Measurements from ENCODE around the gene GLB1L3.

The GLB1L3 gene

DNA sequence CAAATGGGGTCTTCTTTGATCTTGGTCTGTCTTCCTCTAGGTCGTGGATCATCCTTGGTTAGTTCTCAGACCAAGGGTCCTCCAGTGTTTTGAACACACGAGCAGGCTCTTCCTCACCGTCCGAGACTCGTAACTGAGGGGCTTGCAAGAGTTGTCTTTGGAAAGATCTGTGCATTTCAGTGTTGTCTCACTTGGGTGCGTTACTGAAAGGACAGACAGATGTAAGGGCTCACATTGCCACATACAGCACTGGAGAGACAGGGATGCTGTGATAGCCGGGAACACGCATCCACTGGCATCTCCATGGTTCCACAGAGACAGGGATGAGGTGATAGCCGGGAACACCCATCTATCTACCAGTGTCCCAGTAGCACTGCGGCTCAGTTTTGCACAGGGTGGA, 71.3 kb downstream of the GLB1L3 start:
- Histone ChIP-seq H3K27ac (ENCODE audit: extremely low read depth, low read depth, low read length) (no peak overlapping the region), H3K36me3 (ENCODE audit: control insufficient read depth in 2 of 2, insufficient read depth in 1 of 2, low read length in 2 of 2) (peaks cover 0 to 16% of the 10 kb centered on the region in 2 experiments; a peak in 2 of 3 replicates), H3K4me3 (ENCODE audit: low read depth, low read length) (no peak overlapping the region), H3K9me3 (ENCODE audit: control insufficient read depth, insufficient read depth, low read depth, low read length) (no peaks in the 10 kb centered on the region), H3K4me1 (ENCODE audit: control insufficient read depth, insufficient read depth, low read length) (no peaks in the 10 kb centered on the region)
- POLR2A ChIA-PET, result no interaction called here
- CTCF ChIA-PET, result interaction anchor here (0.9 kb wide), 1 partner anchor 13 kb away, joined by 3 read pairs; no protein-coding TSS in a partner anchor
- TF ChIP-seq, protein P1, sequence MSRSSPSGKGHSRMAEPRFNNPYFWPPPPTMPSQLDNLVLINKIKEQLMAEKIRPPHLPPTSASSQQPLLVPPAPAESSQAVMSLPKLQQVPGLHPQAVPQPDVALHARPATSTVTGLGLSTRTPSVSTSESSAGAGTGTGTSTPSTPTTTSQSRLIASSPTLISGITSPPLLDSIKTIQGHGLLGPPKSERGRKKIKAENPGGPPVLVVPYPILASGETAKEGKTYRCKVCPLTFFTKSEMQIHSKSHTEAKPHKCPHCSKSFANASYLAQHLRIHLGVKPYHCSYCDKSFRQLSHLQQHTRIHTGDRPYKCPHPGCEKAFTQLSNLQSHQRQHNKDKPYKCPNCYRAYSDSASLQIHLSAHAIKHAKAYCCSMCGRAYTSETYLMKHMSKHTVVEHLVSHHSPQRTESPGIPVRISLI (tag by site-specific recombination; IDR thresholded peaks at IDR 0.05), result no peak
- TF ChIP-seq HOXA7 (CRISPR knock-in tag; IDR thresholded peaks at IDR 0.05; ENCODE audit: borderline replicate concordance) (no peak), ZNF175 (tag by site-specific recombination; IDR thresholded peaks at IDR 0.05) (no peak), ZEB2 (tag by site-specific recombination; IDR thresholded peaks at IDR 0.05) (no peak), ZNF837 (tag by site-specific recombination; IDR thresholded peaks at IDR 0.05) (no peak)

DNA sequence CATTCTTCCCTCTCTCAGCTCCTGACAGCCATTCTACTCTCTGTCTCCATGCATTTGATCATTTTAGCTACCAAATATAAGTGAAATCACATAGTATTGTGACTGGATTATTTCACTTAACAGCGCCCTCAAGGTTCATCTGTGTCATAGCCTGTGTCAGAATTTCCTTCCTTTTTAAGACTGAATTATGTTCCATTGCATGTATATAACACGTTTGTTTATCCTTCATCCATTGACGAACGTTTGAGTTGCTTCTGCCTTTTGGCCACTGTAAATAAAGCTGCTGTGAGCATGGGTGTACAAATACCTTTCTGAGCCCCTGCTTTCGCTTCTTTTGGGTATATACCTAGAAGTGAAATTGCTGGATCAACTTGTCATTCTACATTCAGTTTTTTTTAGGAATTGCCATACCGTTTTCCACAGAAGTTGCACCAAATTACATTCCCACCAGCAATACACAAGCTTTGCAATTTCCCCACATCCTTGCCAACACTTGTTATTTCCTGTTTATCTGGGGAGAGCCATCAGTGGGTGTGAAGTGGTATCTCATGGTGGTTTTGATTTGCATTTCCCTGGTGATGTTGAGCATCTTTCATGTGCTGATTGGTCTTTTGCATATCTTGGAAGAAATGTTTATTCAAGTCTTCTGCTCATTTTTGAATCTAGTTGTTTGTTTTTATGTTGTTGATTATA, 73.1 kb downstream of the GLB1L3 start:
- POLR2A ChIA-PET, result no interaction called here
- CTCF ChIA-PET, result interaction anchor here (0.7 kb wide), 1 partner anchor 260 kb away, joined by 3 read pairs; no protein-coding TSS in a partner anchor
- Histone ChIP-seq H3K4me3 (ENCODE audit: low read depth, low read length) (no peak overlapping the region), H3K9me3 (ENCODE audit: control insufficient read depth, insufficient read depth, low read depth, low read length) (no peaks in the 10 kb centered on the region), H3K4me1 (ENCODE audit: control insufficient read depth, insufficient read depth, low read length) (no peaks in the 10 kb centered on the region), H3K36me3 (ENCODE audit: control insufficient read depth in 2 of 2, insufficient read depth in 1 of 2, low read length in 2 of 2) (peaks cover 0 to 12% of the 10 kb centered on the region in 2 experiments; a peak in 2 of 3 replicates), H3K27ac (ENCODE audit: extremely low read depth, low read depth, low read length) (no peak overlapping the region)
- TF ChIP-seq ZNF157 (tag by site-specific recombination; IDR thresholded peaks at IDR 0.05) (no peak), ZNF549 (tag by site-specific recombination; IDR thresholded peaks at IDR 0.05) (no peak), GFI1B (tag by site-specific recombination; IDR thresholded peaks at IDR 0.05) (no peak), TCF7L2 (IDR thresholded peaks at IDR 0.05; ENCODE audit: borderline replicate concordance, low read depth, low read length) (no peak), ZIC2 (tag by site-specific recombination; IDR thresholded peaks at IDR 0.05) (no peak), ZNF777 (tag by site-specific recombination; IDR thresholded peaks at IDR 0.05; ENCODE audit: borderline replicate concordance) (no peak), ZNF514 (tag by site-specific recombination; IDR thresholded peaks at IDR 0.05) (no peak), ZNF571 (tag by site-specific recombination; IDR thresholded peaks at IDR 0.05) (no peak), ZNF155 (tag by site-specific recombination; IDR thresholded peaks at IDR 0.05) (no peak)
- TF ChIP-seq, protein P2, sequence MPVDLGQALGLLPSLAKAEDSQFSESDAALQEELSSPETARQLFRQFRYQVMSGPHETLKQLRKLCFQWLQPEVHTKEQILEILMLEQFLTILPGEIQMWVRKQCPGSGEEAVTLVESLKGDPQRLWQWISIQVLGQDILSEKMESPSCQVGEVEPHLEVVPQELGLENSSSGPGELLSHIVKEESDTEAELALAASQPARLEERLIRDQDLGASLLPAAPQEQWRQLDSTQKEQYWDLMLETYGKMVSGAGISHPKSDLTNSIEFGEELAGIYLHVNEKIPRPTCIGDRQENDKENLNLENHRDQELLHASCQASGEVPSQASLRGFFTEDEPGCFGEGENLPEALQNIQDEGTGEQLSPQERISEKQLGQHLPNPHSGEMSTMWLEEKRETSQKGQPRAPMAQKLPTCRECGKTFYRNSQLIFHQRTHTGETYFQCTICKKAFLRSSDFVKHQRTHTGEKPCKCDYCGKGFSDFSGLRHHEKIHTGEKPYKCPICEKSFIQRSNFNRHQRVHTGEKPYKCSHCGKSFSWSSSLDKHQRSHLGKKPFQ (tag by site-specific recombination; IDR thresholded peaks at IDR 0.05), result no peak
- TF ChIP-seq, protein P3, sequence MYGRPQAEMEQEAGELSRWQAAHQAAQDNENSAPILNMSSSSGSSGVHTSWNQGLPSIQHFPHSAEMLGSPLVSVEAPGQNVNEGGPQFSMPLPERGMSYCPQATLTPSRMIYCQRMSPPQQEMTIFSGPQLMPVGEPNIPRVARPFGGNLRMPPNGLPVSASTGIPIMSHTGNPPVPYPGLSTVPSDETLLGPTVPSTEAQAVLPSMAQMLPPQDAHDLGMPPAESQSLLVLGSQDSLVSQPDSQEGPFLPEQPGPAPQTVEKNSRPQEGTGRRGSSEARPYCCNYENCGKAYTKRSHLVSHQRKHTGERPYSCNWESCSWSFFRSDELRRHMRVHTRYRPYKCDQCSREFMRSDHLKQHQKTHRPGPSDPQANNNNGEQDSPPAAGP (tag by site-specific recombination; IDR thresholded peaks at IDR 0.05), result no peak
- TF ChIP-seq, protein P4, sequence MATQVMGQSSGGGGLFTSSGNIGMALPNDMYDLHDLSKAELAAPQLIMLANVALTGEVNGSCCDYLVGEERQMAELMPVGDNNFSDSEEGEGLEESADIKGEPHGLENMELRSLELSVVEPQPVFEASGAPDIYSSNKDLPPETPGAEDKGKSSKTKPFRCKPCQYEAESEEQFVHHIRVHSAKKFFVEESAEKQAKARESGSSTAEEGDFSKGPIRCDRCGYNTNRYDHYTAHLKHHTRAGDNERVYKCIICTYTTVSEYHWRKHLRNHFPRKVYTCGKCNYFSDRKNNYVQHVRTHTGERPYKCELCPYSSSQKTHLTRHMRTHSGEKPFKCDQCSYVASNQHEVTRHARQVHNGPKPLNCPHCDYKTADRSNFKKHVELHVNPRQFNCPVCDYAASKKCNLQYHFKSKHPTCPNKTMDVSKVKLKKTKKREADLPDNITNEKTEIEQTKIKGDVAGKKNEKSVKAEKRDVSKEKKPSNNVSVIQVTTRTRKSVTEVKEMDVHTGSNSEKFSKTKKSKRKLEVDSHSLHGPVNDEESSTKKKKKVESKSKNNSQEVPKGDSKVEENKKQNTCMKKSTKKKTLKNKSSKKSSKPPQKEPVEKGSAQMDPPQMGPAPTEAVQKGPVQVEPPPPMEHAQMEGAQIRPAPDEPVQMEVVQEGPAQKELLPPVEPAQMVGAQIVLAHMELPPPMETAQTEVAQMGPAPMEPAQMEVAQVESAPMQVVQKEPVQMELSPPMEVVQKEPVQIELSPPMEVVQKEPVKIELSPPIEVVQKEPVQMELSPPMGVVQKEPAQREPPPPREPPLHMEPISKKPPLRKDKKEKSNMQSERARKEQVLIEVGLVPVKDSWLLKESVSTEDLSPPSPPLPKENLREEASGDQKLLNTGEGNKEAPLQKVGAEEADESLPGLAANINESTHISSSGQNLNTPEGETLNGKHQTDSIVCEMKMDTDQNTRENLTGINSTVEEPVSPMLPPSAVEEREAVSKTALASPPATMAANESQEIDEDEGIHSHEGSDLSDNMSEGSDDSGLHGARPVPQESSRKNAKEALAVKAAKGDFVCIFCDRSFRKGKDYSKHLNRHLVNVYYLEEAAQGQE (tag by site-specific recombination; IDR thresholded peaks at IDR 0.05), result no peak
- TF ChIP-seq, protein P5, sequence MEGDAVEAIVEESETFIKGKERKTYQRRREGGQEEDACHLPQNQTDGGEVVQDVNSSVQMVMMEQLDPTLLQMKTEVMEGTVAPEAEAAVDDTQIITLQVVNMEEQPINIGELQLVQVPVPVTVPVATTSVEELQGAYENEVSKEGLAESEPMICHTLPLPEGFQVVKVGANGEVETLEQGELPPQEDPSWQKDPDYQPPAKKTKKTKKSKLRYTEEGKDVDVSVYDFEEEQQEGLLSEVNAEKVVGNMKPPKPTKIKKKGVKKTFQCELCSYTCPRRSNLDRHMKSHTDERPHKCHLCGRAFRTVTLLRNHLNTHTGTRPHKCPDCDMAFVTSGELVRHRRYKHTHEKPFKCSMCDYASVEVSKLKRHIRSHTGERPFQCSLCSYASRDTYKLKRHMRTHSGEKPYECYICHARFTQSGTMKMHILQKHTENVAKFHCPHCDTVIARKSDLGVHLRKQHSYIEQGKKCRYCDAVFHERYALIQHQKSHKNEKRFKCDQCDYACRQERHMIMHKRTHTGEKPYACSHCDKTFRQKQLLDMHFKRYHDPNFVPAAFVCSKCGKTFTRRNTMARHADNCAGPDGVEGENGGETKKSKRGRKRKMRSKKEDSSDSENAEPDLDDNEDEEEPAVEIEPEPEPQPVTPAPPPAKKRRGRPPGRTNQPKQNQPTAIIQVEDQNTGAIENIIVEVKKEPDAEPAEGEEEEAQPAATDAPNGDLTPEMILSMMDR (tag by site-specific recombination; IDR thresholded peaks at IDR 0.05), result no peak
